NCI-H1417 treated with DMSO at 0.1 percent for 48 hours (cell line): ENCODE measurements around the gene NRXN3.
"Not testable (repeated sequence)": the region's sequence is repeated elsewhere in the genome, so short reads cannot be mapped to it uniquely, and the experiment has no call there.

ENCODE experiments used
- DNase-seq: peaks from one replicate; lab custom pipeline; 2025; lab: John Stamatoyannopoulos, UW

Gene NRXN3

DNA sequence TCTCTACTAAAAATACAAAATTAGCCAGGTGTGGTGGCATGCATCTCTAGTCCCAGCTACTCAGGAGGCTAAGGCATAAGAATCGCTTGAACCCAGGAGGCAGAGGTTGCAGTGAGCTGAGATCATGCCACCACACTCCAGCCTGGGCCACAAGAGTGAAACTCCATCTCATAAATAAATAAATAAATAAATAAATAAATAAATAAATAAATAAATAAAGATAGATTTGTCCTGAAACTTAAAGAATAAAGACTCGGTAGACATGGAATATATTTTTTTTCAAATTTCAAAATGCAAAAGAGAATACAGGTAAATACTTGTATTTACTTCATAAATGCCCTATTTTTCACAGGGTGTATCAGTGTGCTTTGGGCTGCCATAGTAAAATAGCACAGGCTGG lies 317.4 kb downstream of the NRXN3 start:
- not testable (repeated sequence) for DNase-seq

DNA sequence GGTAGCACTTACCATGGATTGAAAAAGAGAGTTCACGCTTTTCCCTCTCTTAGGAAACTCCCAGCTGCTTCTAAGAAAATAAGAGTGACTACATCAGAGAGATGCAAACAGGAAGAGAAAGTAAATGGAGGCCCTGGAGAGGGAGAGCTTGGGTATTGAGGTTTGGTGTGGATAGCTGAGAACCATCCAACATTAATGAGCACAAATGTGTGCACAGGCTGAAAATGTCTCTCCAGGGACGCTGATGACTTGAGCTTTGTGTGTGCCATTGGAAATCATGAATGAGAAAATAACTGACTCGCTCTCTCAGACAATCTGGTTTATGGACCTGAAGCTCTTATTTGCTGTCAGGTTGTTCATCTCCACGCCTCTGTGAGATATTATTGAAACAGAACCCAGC lies 318.8 kb downstream of the NRXN3 start:
- DNase-seq = no peak

DNA sequence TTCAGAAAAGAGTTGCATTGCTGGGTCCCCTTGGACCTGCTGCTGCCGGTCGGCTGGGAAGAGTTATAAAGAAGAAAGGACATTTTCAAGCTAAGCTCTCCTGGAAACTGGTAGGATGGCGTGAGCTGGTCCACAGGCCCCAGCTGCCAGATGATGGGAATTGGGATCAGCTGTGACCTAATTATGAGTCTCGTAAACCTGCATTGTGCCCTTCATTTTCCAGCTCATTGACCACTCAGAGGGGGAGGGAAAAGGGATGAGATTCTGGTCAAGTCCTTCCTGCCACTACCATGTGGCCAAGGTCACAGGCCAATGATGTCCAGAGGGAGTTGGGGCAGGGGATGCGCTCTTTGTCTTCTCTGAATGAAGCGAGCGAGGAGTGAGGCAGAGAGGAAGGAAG lies 320.9 kb downstream of the NRXN3 start:
- no peak for DNase-seq

DNA sequence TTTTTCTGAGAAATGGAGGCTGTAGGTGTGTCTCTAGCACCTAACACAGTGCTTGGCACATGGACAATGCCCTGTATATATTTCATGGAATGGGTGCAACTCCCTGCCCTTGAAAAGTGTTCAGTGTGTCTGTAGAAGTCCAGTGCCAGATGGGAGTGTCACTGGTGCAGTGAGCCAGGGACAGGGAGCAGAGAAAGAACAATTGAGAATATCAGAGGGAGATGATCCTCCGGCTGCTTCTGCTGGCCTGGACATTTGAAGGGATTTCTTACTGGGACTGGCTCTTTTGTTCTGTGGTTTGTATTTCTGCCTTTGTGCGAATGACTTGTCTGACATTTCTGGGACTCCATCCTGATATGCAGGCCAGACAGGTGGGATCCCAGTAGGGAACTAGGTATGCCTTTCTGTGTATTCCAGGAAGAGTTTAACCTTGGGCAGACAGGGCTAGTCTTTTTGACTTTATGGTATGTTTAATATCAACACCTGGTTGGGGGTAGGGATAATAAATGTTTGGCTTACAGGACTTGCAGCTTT lies 328.0 kb downstream of the NRXN3 start:
- DNase-seq = no peak

DNA sequence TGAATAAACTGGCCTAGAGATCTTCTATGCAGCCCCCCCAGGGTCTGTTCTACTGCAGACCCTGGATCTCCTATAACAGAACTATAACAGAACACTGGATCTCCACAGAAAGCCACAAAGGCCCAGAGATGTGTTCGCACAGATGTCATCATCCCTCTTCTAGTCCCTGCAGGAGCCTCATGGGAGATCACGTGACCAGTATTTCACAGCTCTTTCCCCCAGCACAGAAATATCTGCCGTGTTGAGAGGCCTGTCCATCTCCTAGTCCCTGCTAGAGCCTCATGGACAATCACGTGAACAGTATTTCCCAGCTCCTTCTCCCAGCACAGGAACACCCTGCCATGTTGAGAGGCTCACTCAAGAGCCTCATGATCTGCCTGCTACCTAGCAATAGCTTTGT lies 331.7 kb downstream of the NRXN3 start:
- DNase-seq = no peak

DNA sequence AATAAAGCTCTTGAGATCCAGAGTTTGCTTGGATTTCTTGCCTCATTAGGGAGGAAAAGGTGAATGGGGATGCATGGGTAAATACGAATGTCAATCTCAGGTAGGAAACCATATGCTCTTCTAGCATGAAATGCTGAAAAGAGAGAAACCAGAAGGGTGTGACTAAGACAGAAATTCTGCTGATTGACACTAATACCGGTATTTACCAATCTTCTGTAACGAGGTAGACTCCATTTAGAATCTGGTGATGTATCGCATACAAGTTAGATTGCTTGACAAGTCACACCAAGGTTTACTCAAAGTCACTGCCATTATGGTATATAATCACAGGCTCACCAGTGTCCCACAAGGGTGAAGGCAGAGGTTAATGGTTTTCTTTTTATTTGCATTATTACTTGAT lies 337.9 kb downstream of the NRXN3 start:
- DNase-seq = no peak

DNA sequence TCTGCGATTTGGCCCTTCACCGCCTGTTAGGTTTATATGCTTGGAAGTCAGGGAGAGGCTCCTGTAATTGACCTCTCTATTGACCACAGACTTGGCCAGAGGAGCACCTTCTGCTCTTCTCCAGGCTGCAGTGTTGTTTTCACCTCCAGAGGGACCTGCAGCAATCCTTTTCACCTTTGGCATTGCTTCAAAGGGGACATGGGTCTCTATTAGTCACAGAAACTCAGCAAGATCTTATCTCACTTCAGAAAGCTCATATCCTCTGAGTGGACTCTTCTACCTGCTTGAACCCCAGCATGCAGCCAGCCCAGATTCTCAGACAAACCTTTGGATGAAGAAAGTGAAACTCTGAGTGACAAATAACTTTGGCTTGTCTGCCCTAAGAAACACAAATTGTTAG lies 339.3 kb downstream of the NRXN3 start:
- no peak for DNase-seq

DNA sequence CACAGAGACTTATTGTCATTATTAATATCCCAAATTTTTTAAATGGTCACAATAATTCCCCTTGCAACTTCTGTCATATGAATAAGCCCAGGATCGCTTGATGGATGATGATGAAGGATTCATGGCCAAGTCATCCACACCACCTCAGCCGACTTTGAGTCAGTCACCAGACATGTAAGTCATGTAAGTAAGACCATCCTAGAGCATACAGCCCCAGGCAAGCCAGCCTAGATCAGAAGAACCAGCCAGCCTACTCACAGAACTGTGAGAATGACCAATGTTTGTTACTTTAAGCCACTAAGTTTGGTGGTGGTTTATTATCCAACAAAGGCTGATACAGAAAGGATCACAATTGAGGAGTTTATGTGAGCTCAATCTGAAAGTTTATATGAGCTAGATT lies 341.8 kb downstream of the NRXN3 start:
- no peak for DNase-seq

DNA sequence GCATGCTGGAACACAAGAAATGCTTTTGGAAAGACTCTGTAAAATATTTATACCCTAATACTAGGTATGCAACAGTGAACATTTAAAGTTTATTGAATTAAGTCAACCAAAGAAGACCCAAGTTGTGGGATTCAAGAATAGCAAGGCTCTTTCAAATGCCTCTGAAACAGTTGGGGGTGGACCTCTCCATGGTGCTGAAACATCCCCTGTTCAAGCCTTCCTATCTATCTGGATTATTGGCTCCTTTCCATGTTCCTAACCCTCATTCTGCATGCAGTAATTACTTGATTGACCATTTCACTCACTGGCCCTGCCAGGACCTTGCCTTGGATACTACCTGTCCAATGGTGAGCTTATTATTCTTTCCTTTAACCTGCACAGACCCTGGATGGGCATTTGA lies 349.7 kb downstream of the NRXN3 start:
- no peak for DNase-seq

DNA sequence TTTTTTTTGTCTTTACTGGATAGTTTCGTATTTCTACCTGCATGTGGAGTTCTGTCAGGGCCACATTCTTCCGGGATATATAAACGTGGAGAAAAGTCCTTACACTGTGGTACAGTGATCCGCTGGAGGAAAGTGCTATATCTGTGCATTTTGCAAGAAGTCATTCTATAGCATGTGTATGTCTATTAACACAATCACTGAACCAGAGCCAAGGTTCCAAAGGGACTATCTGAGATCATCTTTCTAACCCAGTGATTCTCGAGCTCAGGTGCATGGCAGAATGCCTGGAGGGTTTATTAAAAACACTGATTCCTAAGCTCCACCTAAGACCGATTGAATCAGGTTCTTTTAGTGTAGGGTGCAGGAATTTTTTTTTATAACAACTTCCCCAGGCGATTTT lies 354.0 kb downstream of the NRXN3 start:
- DNase-seq = no peak

DNA sequence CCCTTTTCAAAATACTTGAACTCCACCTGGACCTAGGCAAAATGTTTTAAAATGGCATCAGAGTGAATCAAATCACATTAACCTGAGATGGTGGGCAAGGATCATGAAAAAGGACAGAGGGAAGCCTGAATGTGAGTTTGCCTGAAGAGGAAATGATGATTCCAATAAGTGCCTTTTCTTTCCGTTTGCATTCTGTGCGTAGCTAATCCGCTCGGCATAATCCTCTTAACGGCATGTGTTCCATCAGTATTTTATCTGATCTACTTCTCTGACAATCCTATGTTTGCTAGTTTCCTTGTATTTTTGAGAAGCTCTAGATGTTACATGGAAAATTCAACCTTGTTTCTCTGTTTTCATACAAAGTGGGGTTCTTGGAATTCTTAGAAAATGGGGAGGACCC lies 354.6 kb downstream of the NRXN3 start:
- no peak for DNase-seq

DNA sequence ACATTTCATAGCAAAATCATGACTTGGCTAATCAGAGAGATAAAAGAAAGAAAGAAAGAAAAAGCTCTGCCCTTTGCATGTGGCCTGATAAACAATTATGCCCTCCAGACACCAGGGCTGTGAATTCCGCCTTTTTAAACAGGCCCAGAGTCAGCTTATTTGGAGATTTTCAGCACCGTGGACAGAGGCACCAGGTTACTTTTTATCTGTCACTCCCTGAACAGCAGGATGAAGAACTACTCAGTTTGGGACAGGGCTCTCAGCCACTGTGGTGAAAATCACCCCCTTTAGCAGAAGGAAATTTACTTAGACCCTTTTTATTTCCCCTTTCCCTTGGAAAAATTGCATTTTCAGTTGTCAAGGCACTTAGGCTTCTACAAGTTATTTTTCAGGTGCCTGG lies 359.9 kb downstream of the NRXN3 start:
- DNase-seq = no peak

DNA sequence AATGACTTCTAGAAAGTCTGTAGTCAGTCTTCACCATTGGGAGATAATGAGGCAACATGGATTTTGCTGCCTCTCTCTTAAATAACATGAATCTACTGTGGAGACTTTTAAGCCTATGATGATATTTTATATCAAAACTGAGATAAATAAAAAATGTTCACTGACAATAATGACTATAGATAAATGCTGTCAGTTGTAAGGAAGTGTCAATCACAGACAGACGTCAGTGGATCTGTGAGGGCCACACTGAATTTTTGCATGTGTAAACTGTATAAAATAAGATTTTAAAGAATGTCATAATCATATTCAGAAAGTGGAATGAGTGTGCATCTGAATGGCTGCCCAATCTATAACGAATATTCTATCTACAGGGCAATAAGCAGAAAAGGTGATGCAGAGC lies 364.0 kb downstream of the NRXN3 start:
- DNase-seq = no peak

DNA sequence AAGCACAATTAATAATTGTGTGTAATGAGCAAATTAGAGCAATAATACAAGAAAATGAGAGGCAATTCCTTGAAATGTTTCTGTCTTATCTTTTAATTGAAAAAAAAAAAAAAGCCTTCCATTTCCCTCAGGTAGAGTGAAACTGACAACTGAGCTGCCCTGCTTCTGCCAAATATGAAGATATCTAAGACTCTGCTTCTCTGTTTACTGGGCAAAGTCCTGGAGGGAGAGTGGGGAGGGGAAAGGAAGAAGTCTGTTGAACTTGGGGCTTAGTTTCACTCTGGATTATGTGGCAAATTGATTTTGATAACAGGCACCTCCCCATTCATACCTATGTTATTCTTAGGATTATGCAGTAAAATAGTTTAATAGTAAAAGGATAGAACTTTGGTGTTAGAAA lies 364.9 kb downstream of the NRXN3 start:
- no peak for DNase-seq

DNA sequence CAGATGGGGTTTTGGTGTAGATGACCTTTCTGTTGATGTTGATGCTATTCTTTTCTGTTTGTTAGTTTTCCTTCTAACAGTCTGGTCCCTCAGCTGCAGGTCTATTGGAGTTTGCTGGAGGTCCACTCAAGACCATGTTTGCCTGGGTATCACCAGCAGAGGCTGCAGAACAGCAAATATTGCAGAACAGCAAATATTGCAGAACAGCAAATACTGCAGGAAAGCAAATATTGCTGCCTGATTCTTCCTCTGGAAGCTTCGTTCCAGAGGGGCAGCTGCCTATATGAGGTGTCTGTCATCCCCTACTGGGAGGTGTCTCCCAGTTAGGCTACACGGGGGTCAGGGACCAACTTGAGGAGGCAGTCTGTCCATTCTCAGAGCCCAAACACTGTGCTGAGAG lies 371.6 kb downstream of the NRXN3 start:
- DNase-seq = not testable (repeated sequence)

DNA sequence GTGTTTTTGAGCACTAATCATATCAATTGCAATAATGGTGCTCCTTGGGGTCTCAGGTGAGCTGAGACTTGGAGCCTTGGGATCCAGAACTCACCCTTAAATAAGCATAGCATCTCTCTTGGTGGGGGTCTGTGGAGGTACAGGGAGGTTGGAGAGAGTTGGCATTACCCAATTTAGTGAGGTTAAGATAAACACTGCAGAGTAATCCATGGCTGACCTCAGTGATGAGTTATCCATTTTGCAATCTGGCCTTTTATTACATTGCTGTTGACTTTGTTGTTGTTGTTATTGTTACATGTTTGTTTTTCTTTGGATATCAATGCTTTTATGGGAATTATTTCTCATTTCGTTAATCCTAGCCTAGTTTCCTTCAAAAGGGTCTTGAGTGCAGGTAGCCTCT lies 373.3 kb downstream of the NRXN3 start:
- DNase-seq = no peak

DNA sequence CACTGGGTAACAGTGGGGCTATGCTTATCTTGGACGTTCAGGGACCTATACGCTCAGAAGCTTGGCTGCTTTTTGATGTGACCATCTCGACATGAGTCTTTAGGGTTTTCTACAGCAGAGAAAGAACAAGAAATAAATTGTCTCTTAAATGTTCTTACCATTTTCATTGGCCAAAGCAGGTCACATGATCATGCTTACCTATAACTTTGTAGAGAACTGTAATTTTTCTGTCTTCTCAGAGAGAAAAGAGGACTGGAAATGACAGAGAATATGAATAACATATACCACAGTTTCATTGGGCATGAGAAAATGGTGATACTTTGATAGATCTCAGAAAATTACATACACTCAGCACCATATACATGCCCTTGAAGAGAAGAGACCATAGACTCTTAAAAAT lies 390.9 kb downstream of the NRXN3 start:
- no peak for DNase-seq

DNA sequence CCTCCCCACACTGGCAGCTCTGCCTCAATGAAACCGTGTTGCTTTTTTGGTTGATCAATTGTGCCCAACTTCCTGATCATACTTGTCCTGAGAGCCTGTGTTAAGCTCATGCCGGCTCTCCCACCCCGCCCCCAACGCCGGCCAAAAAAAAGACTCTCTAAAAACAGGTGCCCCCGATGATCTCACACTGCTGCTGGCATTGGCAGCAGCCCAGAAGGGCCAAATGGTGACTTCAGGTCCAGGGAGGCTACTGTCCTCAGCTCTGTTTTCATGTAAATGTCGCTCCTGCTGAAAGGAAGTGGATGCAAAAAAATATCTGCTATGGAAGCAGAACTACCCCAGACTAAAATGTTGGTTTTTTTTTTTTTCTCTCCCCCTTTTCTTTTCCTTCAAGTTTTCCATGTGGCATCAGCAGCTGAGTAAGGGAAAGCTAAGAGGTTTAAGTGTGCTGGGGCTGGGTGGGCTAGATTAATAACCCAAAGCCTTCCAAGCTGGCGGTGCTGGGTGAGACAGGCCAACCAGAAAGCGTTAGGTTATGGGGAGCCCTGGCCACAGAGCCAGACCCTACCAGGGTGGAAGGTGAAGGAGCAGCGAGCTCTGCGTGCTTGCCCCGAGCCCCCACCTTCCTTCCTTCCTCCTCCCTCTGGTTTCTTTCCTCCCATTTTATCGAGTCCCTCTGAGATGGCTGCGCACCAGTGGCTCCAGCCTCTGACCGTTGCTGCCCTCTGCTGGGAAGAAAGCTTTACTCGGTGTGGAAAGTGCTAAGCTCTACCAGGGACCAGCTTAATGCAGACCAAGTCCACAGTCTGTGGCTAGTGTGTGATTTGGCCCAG lies 396.1 kb downstream of the NRXN3 start:
- peak; percentile 19 for DNase-seq

DNA sequence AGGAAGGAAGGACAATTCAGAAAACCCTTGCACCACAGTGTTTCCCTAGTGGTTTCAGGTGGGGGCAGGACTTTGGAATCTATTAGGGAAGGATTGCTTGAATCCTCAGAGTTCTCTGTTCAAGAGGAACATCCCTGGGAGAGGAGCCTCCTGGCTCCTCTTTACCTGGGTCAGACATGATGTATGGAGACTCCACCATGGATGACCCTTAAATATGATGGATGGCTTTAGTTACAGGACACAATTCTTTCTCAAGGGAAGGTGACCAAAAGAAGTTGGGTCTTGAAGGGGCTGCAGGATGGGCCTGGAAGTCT lies 396.6 kb downstream of the NRXN3 start:
- DNase-seq = no peak

DNA sequence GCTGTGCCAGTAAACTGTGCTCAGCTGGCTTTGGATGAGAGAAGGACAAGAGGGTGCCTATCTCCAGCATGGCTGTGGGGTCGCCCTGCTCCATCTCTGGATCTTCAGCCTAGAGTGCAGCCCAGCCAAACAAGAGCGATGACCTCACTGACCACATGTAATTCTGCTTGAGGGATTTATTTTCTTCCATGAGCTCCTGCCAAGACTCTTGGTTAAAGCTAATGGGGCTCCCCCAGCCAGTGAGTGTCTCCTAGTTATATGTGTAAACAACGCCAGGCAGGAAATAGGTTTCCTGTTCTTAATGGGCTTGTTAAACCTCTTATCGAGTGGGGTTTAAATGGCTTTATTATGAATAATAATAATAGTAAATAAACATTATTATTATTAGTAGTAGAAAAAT lies 397.2 kb downstream of the NRXN3 start:
- no peak for DNase-seq

DNA sequence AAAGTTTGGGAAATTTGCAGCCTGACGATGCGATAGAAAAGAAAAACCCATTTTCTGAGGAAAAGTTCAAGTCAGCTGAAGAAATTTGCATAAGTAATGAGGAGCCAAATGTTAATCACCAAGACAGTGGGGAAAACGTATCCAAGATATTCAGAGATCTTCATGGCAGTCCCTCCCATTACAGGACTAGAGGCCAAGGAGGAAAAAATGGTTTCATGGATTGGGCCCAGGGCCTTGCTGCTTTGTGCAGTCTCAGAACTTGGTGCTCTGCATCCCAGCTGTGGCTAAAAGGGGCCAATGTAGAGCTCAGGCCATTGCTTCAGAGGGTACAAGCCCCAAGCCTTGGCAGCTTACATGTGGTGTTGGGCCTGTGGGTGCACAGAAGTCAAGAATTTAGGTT lies 403.6 kb downstream of the NRXN3 start:
- DNase-seq = not testable (repeated sequence)

DNA sequence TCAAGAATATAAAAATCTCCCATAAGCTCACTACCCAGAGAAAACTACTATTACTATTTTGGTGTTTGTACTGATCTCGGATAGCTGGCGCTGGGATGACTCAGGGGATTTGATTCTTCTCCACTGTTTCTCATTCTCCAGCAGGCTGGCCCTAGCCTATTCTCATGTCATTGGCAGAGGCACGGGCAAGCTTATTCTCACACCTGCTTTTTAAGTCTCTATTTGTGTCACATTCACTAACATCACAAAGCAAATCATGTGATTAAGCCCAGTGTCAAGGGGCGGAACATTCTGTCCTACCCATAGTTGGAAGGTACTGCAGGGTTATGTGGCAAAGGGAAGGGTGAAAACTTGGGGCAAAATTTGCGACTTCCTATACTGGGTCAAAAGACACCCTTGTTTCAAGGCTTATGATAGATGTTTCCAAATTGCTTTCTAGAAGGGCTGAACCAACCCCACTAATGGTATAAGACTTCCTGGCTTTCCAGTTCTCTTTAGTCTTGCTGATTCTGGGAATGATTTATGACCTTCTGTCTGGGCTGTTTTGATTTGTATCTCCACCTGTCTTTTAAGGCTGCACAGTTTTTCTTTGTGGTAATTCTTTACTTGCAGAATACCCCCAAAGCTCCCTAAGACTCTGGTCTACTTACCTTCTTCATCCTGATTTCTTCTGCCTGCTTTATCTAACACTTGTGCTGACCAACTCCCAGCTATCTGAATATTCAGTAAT lies 406.4 kb downstream of the NRXN3 start:
- DNase-seq = no peak

DNA sequence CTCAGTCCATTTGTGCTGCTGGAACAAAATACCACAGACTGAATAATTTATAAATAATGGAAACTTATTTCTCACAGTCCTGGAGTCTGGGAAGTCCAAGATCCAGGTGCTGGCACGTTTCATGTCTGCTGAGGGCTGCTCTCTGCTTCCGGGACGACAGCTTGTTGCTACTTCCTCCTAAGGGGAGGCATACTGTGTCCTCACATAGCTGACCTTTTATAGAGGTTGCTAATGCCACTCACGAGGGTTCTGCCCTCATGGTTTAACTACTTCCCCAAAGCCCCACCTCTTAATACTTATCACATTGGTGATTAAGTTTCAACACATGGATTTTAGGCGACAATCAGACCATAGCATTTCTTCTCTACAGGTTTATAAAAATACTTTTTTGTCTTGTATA lies 411.1 kb downstream of the NRXN3 start:
- DNase-seq = no peak

DNA sequence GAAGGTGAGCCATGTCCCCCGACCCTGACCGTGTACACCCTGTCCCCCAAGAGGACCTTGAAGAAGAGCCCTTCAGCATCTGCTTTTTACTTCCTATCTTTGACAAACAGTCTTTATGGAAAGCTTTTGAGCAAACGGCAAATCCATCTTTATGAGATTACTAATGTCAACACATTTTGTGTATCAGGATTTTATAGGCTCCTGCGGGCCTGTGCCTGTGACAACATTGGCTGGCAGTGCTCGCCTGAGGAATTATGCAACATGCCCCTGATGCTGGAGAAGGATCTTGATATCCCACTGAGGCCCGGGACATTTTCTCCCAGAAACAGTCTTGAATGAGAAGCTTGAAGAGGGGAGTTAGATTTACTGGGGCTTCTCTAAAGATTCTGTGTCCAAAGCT lies 416.5 kb downstream of the NRXN3 start:
- DNase-seq = no peak
